ENCODE measurements around the gene HTT.

- TF ChIP-seq CTCF (IDR thresholded peaks at IDR 0.05) (no peak), POLR2A (IDR thresholded peaks at IDR 0.05) (no peak)
These were observed 33.7 kb downstream of the HTT start for GRCh38 chr4:3108211-3108610.
